Measurements from ENCODE around the gene POMC.

- TF ChIP-seq CTCF (IDR thresholded peaks at IDR 0.05; ENCODE audit: borderline replicate concordance, extremely low read depth, low read length, poor library complexity, severe bottlenecking) (no peak), EZH2 (IDR thresholded peaks at IDR 0.05; ENCODE audit: borderline replicate concordance, low read depth, low read length, severe bottlenecking) (no peak)
Measured at GRCh38 chr2:25116956-25117355, 51.4 kb downstream of the POMC start.

Data from DND-41 (cell line).